NCI-H345 treated with DMSO at 0.1 percent for 48 hours (cell line): Measurements from ENCODE around the gene MISP.

ENCODE experiments used
- DNase-seq: peaks from one replicate; lab custom pipeline; 2025; ENCODE audit not compliant: unreplicated experiment; lab: John Stamatoyannopoulos, UW

MISP gene

GRCh38 chr19:772063-772462 is 21.2 kb downstream of the MISP start:
- no peak for DNase-seq

GRCh38 chr19:772730-773436 is 22.0 kb downstream of the MISP start:
- no peak for DNase-seq

GRCh38 chr19:776549-776948 is 25.6 kb downstream of the MISP start:
- DNase-seq: no peak

GRCh38 chr19:778910-779653 is 28.2 kb downstream of the MISP start:
- no peak for DNase-seq

GRCh38 chr19:780935-781334 is 30.0 kb downstream of the MISP start:
- no peak for DNase-seq

GRCh38 chr19:781800-782184 is 30.9 kb downstream of the MISP start:
- no peak for DNase-seq

- no peak for DNase-seq
Observed at GRCh38 chr19:782185-782877, 31.4 kb downstream of the MISP start.

GRCh38 chr19:782878-783668 is 32.2 kb downstream of the MISP start:
- no peak for DNase-seq

GRCh38 chr19:784541-784940 is 33.6 kb downstream of the MISP start:
- DNase-seq: no peak

GRCh38 chr19:787536-787935 is 36.6 kb downstream of the MISP start:
- no peak for DNase-seq

GRCh38 chr19:788686-788982 is 37.7 kb downstream of the MISP start:
- DNase-seq: no peak

GRCh38 chr19:788983-789700 is 38.2 kb downstream of the MISP start:
- DNase-seq: no peak

GRCh38 chr19:789701-790060 is 38.8 kb downstream of the MISP start:
- no peak for DNase-seq

GRCh38 chr19:791007-791566 is 40.2 kb downstream of the MISP start:
- DNase-seq: no peak

- DNase-seq: no peak
Observed at GRCh38 chr19:791567-792305, 40.8 kb downstream of the MISP start.

GRCh38 chr19:792306-792885 is 41.5 kb downstream of the MISP start:
- DNase-seq: no peak

- no peak for DNase-seq
Observed at GRCh38 chr19:793806-794205, 42.9 kb downstream of the MISP start.

- no peak for DNase-seq
Observed at GRCh38 chr19:795073-795611, 44.2 kb downstream of the MISP start.
